Mesodermal cell (in vitro differentiated cells): Measurements from ENCODE around the gene RBM38.

Source experiments
- H3K27ac ChIP-seq: 2 replicates; pipeline ENCODE4 v1.7.0; 2013; ENCODE audit warnings: mild to moderate bottlenecking, low read depth, low read length, moderate library complexity; ENCODE audit not compliant: severe bottlenecking
- H3K36me3 ChIP-seq: 2 replicates; pipeline ENCODE4 v1.7.1; 2013; ENCODE audit warnings: mild to moderate bottlenecking, low read length, moderate library complexity; ENCODE audit not compliant: control insufficient read depth, insufficient read depth
- H3K4me1 ChIP-seq: one replicate; pipeline ENCODE4 v1.7.1; 2013; ENCODE audit warnings: mild to moderate bottlenecking, low read length; ENCODE audit not compliant: insufficient read depth, control insufficient read depth, poor library complexity, severe bottlenecking
- H3K4me3 ChIP-seq: 2 replicates; pipeline ENCODE4 v1.7.0; 2013; ENCODE audit warnings: low read length, control low read depth, mild to moderate bottlenecking; ENCODE audit not compliant: insufficient read depth, poor library complexity, severe bottlenecking; ENCODE audit errors: extremely low read depth
- H3K9me3 ChIP-seq: 2 replicates; pipeline ENCODE4 v1.7.1; 2013; ENCODE audit warnings: mild to moderate bottlenecking, low read length, moderate library complexity; ENCODE audit not compliant: control insufficient read depth
- WGBS, 2 experiments: methylation state at CpG; one replicate each; pipeline ENCODE4 v1.1.5; 2013; ENCODE audit warnings: missing lambda C conversion rate in 2 of 2; ENCODE audit not compliant: insufficient coverage in 2 of 2; 5-methylcytosine and 5-hydroxymethylcytosine counted together

RBM38 gene

GRCh38 chr20:57399587-57400155, 8.5 kb downstream of the RBM38 start:
- no peak overlapping the region for H3K27ac ChIP-seq
- WGBS, 2 experiments = 93 to 95% methylated on average over 19 of the region's 21 CpGs
- H3K4me3 ChIP-seq = no peak overlapping the region
- peaks cover 45% of the 10 kb centered on the region for H3K4me1 ChIP-seq
- peaks cover 88% of the 10 kb centered on the region for H3K36me3 ChIP-seq
- no peaks in the 10 kb centered on the region for H3K9me3 ChIP-seq

GRCh38 chr20:57400231-57400701, 9.1 kb downstream of the RBM38 start:
- 90 to 92% methylated on average over 10 of the region's 11 CpGs for WGBS, 2 experiments
- peaks cover 84% of the 10 kb centered on the region for H3K36me3 ChIP-seq

GRCh38 chr20:57400821-57401564, 9.8 kb downstream of the RBM38 start:
- Histone ChIP-seq H3K27ac (no peak overlapping the region), H3K9me3 (no peaks in the 10 kb centered on the region), H3K4me1 (peaks cover 33% of the 10 kb centered on the region), H3K4me3 (no peak overlapping the region), H3K36me3 (peaks cover 80% of the 10 kb centered on the region)
- WGBS, 2 experiments = 94% methylated on average over 18 of the region's 21 CpGs

More at GRCh38 chr20:57400231-57400701, 9.1 kb downstream of the RBM38 start:
- no peak overlapping the region for H3K27ac ChIP-seq
- H3K9me3 ChIP-seq = no peaks in the 10 kb centered on the region
- peaks cover 41% of the 10 kb centered on the region for H3K4me1 ChIP-seq
- H3K4me3 ChIP-seq = no peak overlapping the region

- Histone ChIP-seq H3K9me3 (no peaks in the 10 kb centered on the region), H3K4me1 (peaks cover 30% of the 10 kb centered on the region), H3K36me3 (peaks cover 75% of the 10 kb centered on the region), H3K4me3 (no peak overlapping the region), H3K27ac (no peak overlapping the region)
- 93 to 98% methylated on average over 7 of the region's 7 CpGs for WGBS, 2 experiments
Observed at GRCh38 chr20:57401565-57401918, 10.3 kb downstream of the RBM38 start.

- peaks cover 74% of the 10 kb centered on the region for H3K36me3 ChIP-seq
- no peak overlapping the region for H3K27ac ChIP-seq
- no peaks in the 10 kb centered on the region for H3K9me3 ChIP-seq
- WGBS, 2 experiments = 97 to 98% methylated on average over 29 to 32 of the region's 32 CpGs
- H3K4me3 ChIP-seq = no peak overlapping the region
- peaks cover 22% of the 10 kb centered on the region for H3K4me1 ChIP-seq
Observed at GRCh38 chr20:57402206-57403125, 11.3 kb downstream of the RBM38 start.

- Histone ChIP-seq H3K4me1 (peaks cover 16% of the 10 kb centered on the region), H3K4me3 (no peak overlapping the region), H3K36me3 (peaks cover 75% of the 10 kb centered on the region), H3K9me3 (no peaks in the 10 kb centered on the region), H3K27ac (no peak overlapping the region)
- 95% methylated on average over 9 to 10 of the region's 10 CpGs for WGBS, 2 experiments
Observed at GRCh38 chr20:57403216-57403615, 12.0 kb downstream of the RBM38 start.

- no peak overlapping the region for H3K27ac ChIP-seq
- H3K9me3 ChIP-seq = no peaks in the 10 kb centered on the region
- WGBS, 2 experiments = 93 to 97% methylated on average over 11 of the region's 11 CpGs
- H3K4me3 ChIP-seq = no peak overlapping the region
- peaks cover 75% of the 10 kb centered on the region for H3K36me3 ChIP-seq
- peaks cover 9% of the 10 kb centered on the region for H3K4me1 ChIP-seq
Observed at GRCh38 chr20:57404006-57404405, 12.8 kb downstream of the RBM38 start.

GRCh38 chr20:57404419-57405072, 13.3 kb downstream of the RBM38 start:
- H3K4me1 ChIP-seq = peaks cover 9% of the 10 kb centered on the region
- peaks cover 76% of the 10 kb centered on the region for H3K36me3 ChIP-seq
- 95 to 97% methylated on average over 13 to 22 of the region's 22 CpGs for WGBS, 2 experiments
- H3K9me3 ChIP-seq = no peaks in the 10 kb centered on the region
- H3K4me3 ChIP-seq = no peak overlapping the region
- H3K27ac ChIP-seq = no peak overlapping the region

GRCh38 chr20:57405236-57406016, 14.2 kb downstream of the RBM38 start:
- Histone ChIP-seq H3K9me3 (no peaks in the 10 kb centered on the region), H3K4me3 (no peak overlapping the region), H3K27ac (no peak overlapping the region), H3K36me3 (peaks cover 69% of the 10 kb centered on the region), H3K4me1 (peaks cover 5% of the 10 kb centered on the region)
- 90 to 91% methylated on average over 14 of the region's 18 CpGs for WGBS, 2 experiments

GRCh38 chr20:57407541-57407956, 16.4 kb downstream of the RBM38 start:
- Histone ChIP-seq H3K36me3 (peaks cover 50% of the 10 kb centered on the region), H3K9me3 (no peaks in the 10 kb centered on the region), H3K4me1 (peaks cover 5% of the 10 kb centered on the region), H3K4me3 (no peak overlapping the region), H3K27ac (no peak overlapping the region)
- 96 to 97% methylated on average over 24 to 28 of the region's 29 CpGs for WGBS, 2 experiments
